Cardiac septum (tissue), 1 donor: ENCODE data around the gene NFIB. TPM values are rescaled to one million over a fixed set of nuclear protein-coding genes. Genes with fewer than 3 reads are reported as not detected.
A peak's percentile ranks its signal among the peaks of the same experiment; 100 is the strongest.

Experiments
- DNase-seq: peaks from one replicate; pipeline ENCODE4 v3.0.0-alpha.2; 2020; ENCODE audit warnings: low spot score
- intact Hi-C: fragments of 100-400 bp; cut with DNase I; formaldehyde crosslinking; loops from one replicate; pipeline ENCODE4 v1.14.0; 2022
- long read RNA-seq: library from polyadenylated mRNA; unstranded; transcript quantifications from one replicate; pipeline ENCODE4 v2.0.0, GENCODE V29; 2021
- total RNA-seq: library from RNA; stranded (reverse); fragmentation: NEBNext Ultra II Directional; extraction: Animal tissue kit (Norgen Biotek cat#: 25700); gene quantifications from one replicate; pipeline ENCODE4 v1.2.1, GENCODE V29; 2021
- donor health status: DM: no; HTN: no; CAD: no.

NFIB gene
- 129 TPM for total RNA-seq
- long read RNA-seq, full-length matches to known transcripts, result 41 of 116 reads
- long read RNA-seq, partial matches to known transcripts, result 17 of 116 reads
- long read RNA-seq, other reads (novel, unspliced or antisense), result 58 of 116 reads

GRCh38 chr9:14313951-14314423 lies at the start of gene NFIB:
TSS of gene NFIB (minus strand) at chr9:14314141. CDS start at chr9:14313511, 630 bp downstream.
- peak; percentile 76 for DNase-seq

GRCh38 chr9:14362175-14362574 lies 48.2 kb upstream of the NFIB start:
- intact Hi-C loops, result no loop called here
- DNase-seq, result no peak

More at GRCh38 chr9:14313951-14314423, at the start of gene NFIB:
- intact Hi-C loops, result loop anchor here (2.0 to 10.0 kb wide), 5 partner anchors 42 to 467 kb away; no protein-coding TSS in a partner anchor

GRCh38 chr9:14361074-14361473 lies 47.1 kb upstream of the NFIB start:
- intact Hi-C loops, result no loop called here

GRCh38 chr9:14358523-14358922 lies 44.6 kb upstream of the NFIB start:
- intact Hi-C loops, result loop anchor here (10.0 kb wide), 5 partner anchors 444 to 1084 kb away; partner anchors contain the start of gene MPDZ
- no peak for DNase-seq

More at GRCh38 chr9:14361074-14361473, 47.1 kb upstream of the NFIB start:
- no peak for DNase-seq

- intact Hi-C loops, result loop anchor here (10.0 kb wide), 5 partner anchors 442 to 1082 kb away; partner anchors contain the start of gene MPDZ
- DNase-seq, result no peak
Measured at GRCh38 chr9:14356351-14357265, 42.7 kb upstream of the NFIB start.

- intact Hi-C loops, result loop anchor here (5.0 to 10.0 kb wide), 11 partner anchors 43 to 1079 kb away; partner anchors contain the start of gene MPDZ
Measured at GRCh38 chr9:14354201-14354600, 40.3 kb upstream of the NFIB start.

DNA sequence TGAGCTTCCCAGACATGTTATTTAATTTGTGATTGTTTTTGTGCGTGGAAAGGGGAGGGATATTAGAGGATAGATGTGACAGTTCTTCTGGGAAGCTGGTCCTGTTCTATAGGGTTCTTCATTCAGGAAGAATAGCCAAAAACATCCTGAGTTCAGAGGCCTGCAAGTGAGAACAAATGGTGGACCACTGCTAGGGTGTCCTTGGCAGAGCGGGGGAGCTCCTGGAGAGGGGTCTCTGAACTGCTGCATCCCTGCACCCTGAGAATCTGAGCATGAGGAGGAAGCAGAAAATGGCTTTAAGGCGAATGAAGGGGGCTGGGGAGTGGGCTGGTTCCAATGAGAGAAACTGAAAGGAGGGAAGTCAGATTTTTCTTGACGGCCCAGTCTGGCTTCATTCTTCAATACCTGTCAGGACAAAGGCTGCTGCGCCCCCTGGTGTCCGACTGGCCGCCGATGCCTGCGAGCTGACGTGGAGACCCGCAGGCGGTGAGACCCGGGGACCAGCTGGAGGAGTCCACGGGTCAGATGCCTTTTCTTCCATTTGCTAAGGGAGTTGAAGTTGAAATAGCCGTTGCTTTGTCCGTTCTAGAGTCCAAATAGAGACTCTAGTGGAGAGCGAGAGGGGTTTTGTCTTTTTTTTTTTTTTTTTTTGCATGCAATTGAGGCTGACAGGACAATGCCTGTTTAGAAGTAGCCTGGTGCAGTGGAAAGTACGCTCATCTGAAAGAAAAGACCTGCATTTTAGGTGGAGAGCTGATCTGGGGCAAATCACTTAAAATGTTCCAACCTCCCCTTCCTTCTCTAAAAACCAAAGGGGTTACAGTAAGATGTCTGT lies 39.5 kb upstream of the NFIB start:
- intact Hi-C loops, result loop anchor here (5.0 to 10.0 kb wide), 11 partner anchors 44 to 1079 kb away; partner anchors contain the start of gene MPDZ
- peak; percentile 95 for DNase-seq

More at GRCh38 chr9:14354201-14354600, 40.3 kb upstream of the NFIB start:
- DNase-seq, result no peak

- no peak for DNase-seq
- intact Hi-C loops, result loop anchor here (5.0 to 10.0 kb wide), 11 partner anchors 45 to 1078 kb away; partner anchors contain the start of gene MPDZ
Measured at GRCh38 chr9:14352503-14352902, 38.6 kb upstream of the NFIB start.

- DNase-seq, result peak; percentile 81
- intact Hi-C loops, result loop anchor here (2.0 to 10.0 kb wide), 12 partner anchors 46 to 1077 kb away; partner anchors contain the start of gene MPDZ
Measured at GRCh38 chr9:14351221-14351836, 37.4 kb upstream of the NFIB start.

DNA sequence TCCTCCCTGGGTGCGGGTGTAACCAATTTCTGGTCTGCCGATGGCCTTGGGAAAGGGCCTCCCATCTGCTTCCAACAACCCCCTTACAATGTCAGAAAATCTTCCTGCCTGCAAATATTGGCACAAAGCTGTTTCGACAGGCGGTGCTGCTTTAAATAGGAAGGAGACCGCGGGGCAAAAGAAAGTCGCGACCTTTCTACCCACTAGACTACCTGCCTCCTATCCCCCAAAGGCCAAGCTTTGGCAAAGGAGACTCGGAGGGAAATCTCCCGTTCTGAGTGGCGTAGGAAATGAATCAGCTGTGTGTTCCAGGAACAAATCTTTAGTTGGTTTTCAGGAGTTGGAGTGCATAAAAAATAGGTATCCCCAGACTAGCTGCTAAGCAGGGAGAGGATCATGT lies 36.8 kb upstream of the NFIB start:
- intact Hi-C loops, result loop anchor here (2.0 to 10.0 kb wide), 12 partner anchors 47 to 1076 kb away; partner anchors contain the start of gene MPDZ
- DNase-seq, result no peak

GRCh38 chr9:14350349-14350728 lies 36.4 kb upstream of the NFIB start:
- no peak for DNase-seq
- intact Hi-C loops, result loop anchor here (2.0 to 10.0 kb wide), 12 partner anchors 47 to 1076 kb away; partner anchors contain the start of gene MPDZ

- intact Hi-C loops, result loop anchor here (2.0 to 10.0 kb wide), 12 partner anchors 48 to 1075 kb away; partner anchors contain the start of gene MPDZ
Measured at GRCh38 chr9:14349447-14350348, 35.8 kb upstream of the NFIB start.

DNA sequence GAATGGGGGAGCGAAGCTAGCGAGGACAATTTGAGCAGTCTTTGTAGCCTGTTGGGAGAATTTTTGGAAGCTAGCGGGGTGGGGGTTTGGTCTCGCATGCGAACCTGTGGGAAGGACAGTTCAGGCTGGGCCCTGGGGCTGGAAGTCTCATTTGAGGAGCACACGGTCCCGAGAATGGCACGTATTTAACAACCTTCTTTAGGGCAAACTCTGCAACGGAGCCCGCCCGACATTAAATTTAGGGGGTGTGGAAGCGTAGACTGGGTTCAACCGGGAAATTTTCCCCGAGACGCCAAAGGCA lies 35.2 kb upstream of the NFIB start:
- intact Hi-C loops, result no loop called here
- DNase-seq, result no peak

More at GRCh38 chr9:14349447-14350348, 35.8 kb upstream of the NFIB start:
- no peak for DNase-seq

DNA sequence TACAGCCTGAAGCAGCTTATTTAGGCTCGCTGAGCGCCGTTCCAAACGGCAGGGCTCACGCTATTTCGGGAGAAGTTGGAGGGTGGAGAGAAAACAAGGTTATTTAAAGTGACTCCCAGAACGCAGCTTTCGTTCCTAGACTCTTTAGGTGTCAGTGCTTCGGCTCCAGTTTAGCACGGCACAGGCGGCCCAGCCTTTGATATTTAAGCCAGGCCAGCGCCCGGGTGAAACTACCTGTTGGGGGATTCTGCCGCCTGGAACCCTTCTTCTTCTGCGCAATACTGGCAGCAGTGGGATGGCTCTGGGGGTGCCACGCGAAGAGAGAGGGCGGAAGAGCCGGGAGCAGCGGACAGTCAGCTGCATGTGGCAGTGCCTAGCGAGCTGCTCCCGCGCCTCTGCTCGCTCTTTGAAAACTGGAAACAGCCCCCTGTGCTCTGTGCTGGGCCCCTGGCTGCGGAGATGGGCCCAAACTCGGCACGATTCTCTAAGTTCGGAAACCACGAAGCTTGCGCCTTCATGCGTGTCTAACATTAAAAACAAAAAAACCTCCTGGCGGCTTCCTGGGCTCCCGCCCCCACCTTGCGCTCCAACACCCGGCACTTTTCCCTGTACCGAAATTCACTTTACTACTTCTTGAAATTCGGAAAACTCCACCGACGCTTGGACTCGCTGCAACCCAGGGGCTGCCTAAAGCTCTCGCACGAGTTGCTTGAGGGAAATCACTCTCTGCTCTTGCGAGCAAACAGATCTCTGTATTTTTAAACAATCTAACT lies 34.6 kb upstream of the NFIB start:
- intact Hi-C loops, result loop anchor here (1.0 kb wide), 1 partner anchor 26 kb away; no protein-coding TSS in a partner anchor
- DNase-seq, result peak; percentile 78

DNA sequence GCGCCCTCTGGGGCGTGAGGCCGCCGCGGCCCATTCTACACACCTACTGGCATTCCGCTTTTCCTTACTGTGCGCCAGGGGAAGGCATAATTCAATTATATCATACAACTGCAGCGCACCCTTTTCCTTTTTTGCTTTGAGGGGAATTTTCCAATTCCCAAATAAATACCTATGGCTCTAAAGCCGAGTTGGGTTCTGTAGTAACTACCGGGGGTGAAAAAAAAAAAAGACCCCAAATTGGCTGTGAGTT lies 34.1 kb upstream of the NFIB start:
- intact Hi-C loops, result loop anchor here (1.0 kb wide), 1 partner anchor 26 kb away; no protein-coding TSS in a partner anchor
- DNase-seq, result no peak

- intact Hi-C loops, result loop anchor here (1.0 kb wide), 1 partner anchor 25 kb away; no protein-coding TSS in a partner anchor
- peak; percentile 78 for DNase-seq
Measured at GRCh38 chr9:14347406-14348122, 33.6 kb upstream of the NFIB start.
